ENCODE data around the gene UROC1.

- TF ChIP-seq EZH2 (IDR thresholded peaks at IDR 0.05; ENCODE audit: low read depth) (no peak), CTCF (conservative IDR thresholded peaks at IDR 0.05) (no peak)
These were observed 38.8 kb downstream of the UROC1 start for GRCh38 chr3:126478581-126479310.

Measured in PC-9 (cell line).